HG02970 (cell line): Measurements from ENCODE around the gene ANKRD2.
"Not testable (repeated sequence)": the region's sequence is repeated elsewhere in the genome, so short reads cannot be mapped to it uniquely, and the experiment has no call there.

ENCODE experiments used
- ATAC-seq: cut with Tn5 transposase; IDR thresholded peaks from one replicate; pipeline ENCODE4 v1.9.1; 2021; ENCODE audit warnings: mild to moderate bottlenecking, moderate library complexity, moderate number of reproducible peaks; ENCODE audit not compliant: unreplicated experiment, low FRiP score

ANKRD2 gene, protein sequence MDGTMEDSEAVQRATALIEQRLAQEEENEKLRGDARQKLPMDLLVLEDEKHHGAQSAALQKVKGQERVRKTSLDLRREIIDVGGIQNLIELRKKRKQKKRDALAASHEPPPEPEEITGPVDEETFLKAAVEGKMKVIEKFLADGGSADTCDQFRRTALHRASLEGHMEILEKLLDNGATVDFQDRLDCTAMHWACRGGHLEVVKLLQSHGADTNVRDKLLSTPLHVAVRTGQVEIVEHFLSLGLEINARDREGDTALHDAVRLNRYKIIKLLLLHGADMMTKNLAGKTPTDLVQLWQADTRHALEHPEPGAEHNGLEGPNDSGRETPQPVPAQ

GRCh38 chr10:97572214-97572989 lies at the start of gene ANKRD2:
ANKRD2 (plus strand) TSS chr10:97572779; CDS start chr10:97572789, 10 bp downstream.
- ATAC-seq, result no peak

DNA sequence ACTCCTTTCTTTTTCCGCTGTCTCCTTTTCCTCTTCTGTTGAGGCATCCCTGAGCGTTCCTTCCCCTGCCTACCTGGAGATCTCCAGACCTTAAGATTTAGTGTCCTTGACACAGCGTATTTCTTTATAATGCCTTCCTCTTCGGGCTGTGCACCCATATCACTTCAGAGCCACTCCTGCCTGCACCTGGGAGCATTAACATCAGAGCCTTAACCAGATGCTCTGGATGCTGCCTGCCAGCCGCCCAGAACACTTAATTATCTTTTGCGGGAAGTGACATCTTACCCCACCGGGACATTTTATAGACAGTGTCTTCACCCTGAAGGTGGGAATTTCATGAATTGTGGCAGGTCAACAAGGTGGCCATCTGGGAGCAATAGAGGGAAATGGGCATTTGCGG lies 49.6 kb upstream of the ANKRD2 start:
- ATAC-seq, result no peak

DNA sequence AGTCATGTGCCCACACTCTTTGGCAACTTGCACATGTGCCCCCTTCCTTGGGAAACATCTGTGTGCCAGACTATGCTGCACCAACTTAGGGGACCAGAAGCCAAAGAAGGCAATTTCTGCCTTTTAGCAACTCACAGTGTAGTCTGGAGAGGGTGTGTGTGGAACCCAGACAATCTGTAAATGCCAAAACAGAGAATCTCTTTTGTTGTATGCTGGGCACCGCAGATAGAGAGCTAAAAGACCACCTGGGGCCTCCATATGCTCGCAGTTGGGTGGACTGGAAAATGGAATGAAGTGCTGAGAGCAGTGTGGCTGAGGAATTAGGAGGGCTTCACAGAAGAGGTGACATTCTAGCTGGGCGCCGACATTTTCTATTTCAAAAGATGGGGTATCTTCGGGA lies 47.5 kb upstream of the ANKRD2 start:
- ATAC-seq, result no peak

DNA sequence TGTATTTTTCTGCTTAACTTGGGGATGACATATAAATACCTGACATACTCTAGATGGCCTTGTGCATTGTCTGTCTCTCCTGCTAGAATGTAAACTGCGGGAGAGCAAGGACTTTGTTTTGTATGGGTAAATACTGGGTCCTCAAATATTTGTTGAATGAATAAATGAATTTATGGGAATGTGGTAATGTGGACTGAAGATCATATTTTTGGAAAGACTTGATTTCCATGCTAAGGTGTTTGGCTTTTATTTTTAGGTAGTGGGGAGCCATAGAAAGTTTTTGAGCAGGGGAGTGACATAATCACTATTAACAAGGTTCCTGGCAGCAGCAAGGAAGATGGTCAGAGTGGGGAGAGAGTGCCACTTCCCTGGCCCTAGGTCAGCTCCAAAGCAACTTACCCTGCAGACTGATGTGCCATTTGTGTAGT lies 46.9 kb upstream of the ANKRD2 start:
- ATAC-seq, result no peak

DNA sequence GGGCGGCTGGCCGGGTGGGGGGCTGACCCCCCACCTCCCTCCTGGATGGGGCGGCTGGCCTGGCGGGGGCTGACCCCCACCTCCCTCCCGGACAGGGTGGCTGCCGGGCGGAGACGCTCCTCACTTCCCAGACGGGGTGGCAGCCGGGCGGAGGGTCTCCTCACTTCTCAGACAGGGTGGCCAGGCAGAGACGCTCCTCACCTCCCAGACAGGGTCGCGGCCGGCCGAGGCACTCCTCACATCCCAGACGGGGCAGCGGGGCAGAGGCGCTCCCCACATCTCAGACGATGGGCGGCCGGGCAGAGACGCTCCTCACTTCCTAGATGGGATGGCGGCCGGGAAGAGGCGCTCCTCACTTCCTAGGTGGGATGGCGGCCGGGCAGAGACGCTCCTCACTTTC lies 43.7 kb upstream of the ANKRD2 start:
- not testable (repeated sequence) for ATAC-seq

- no peak for ATAC-seq
Observed at GRCh38 chr10:97529685-97530465, 42.7 kb upstream of the ANKRD2 start.

GRCh38 chr10:97531401-97531986 lies 41.1 kb upstream of the ANKRD2 start:
- no peak for ATAC-seq

DNA sequence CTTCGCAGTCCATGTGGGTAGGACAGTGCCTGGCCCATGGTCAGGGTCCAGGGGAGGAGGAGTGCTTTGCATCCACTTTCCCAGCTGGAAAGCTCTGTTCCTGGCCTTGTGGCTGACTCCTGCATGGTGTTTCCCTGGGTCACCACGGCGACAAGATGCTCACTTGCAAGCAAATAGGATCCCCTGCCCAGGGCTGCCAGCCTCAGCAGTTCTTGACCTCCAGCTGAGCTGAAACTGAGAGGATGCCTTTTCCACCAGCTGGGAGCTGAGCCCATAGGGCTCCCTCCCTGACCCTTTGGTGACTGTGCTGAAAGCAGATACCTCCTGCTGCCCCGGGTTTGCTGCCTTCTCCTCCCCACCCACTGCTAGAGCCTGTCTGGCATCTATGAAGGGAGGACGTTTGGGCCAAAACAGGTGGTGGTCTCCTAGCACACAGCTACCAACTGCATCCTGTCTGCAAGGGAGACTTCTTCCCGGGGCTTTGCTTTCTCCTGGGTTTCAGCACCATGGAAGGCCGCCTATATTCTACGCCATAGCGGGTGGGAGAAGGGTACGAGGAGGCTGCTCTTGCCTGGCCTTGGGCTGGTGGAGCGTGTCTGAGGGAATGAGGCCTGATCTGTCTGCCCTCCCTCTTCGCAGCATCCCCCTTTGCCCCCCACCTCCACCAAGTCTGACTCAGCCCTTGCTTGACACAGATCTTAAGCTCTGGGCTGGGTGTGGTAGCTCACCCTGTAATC lies 39.5 kb upstream of the ANKRD2 start:
- no peak for ATAC-seq

DNA sequence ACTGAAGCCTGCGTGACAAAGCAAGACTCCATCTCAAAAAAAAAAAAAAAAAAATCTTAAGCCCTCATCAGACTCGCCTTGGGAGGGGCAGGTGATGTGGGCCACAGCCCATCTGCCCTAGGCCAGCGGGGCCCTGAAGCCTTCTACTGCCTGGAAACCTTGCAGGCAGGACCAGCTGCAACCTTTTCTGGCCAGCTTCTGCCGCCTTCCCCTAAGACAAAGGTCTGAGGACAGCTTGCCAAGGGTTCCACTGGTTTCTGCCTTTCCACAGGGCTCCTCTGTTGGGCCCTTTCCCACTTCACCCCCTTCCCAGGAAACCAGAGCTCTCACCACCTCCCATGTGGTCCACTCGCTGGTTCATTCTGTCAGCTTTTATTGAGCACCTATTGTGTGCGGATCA lies 38.7 kb upstream of the ANKRD2 start:
- no peak for ATAC-seq

DNA sequence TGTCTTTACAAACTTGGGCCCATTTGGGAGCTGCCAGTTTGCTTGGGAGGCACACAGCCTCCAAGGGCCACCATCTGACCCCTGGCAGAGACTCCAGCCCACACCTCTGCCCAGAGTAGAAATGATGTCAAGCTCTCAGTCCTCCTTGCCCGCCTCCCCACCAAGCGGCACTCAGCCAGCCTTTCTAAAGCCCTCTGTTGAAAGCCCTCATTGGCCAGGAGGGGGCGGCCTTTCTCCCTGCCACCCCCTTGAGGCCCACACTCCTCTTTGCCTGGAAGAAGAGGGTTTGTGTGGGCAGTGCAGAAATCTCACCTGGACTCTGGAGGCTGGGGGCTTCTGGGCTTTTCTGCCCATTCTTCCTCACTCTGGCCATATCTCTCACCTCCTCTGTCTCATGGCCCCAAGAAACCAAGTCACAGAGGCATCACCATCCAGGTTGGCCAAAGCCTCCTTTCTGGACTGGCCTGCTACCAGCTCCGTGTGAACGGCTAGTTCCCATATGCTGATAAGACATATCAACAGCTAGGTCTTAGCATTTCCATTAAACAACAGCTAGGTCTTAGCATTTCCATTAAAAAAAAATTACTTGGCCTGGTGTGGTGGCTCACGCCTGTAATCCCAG lies 37.7 kb upstream of the ANKRD2 start:
- no peak for ATAC-seq

DNA sequence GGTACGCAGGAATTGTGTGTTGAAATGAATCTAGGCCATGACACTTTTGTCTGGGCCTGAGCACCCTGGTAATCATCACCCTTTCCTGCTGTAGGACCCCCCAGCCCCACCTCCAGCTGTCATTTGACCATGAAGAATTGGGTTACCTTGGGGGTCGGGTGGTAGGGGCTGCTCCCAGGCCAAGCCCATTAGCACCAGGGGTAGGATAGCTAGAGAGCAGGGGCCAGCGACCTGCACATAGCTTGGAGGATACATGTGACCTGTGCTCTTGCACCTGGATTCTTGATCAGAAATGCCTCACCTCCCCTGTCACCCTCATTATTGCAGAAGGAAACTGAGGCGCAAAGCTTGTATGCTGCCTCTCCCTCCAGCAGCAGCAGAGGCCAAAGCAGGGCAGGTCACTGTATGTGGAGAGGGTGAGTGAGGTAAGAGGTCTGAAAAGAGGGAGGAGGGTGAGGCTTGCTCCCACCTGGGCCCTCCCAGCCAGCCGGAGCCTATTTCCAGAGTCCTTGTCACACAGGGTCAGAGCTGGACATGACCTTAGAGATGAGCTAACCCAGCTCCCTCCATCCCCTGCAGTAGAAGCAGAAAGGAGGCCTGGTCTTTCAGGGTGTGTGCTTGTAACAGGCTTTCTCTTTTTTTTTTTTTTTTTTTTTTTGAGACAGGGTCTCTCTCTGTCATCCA lies 35.3 kb upstream of the ANKRD2 start:
- ATAC-seq, result no peak

DNA sequence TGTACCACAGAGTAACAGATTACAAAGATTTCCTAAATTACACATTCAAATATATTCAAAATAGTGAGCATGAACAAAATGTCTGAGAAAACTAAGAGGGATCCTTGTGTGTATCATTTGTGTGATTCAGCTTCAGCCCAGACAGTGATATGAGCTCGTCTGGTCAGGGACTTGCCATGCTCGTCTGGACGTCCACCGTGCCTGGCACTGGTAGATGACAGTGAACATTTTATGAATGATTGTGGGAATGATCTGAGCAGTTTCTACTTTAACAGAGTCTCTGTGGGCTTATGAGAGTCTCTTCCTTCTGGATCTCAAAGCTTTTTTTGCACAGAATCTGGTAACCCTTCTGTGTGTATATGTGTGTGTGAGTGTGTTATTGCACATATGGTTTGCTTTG lies 34.2 kb upstream of the ANKRD2 start:
- ATAC-seq, result no peak

GRCh38 chr10:97538839-97539238 lies 33.7 kb upstream of the ANKRD2 start:
- ATAC-seq, result no peak

DNA sequence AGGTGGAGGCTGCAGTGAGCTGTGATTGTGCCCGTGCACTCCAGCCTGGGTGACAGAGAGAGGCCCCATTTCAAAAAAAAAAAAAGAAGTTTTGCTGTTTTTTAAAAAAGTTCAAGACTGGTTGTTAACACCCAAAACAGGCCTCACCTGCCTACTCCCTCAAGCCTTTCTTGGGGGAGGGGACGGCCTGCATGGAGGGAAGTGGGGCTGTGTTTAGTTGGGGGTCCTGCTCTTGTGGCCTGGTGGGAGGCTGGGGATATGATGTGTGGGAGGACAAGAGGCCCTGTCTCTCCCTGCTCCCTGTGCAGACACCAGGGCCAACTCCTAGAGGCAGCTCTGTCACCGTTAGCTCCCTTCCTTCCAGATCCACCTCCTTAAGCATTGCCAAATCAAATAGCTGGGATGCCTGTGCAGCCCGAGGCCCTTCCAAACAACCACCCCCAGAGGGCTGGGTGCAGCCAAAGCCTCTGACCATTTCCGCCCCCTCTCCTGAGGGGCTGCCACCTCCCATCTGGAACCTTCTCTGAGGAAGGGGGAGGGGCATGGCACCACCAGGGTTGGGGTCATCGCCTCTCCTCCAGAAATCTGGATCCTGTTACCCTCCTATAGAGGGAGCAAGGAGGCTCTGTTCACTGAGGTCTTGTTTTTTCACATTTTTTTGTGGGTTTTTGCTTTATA lies 32.9 kb upstream of the ANKRD2 start:
- ATAC-seq, result no peak

- ATAC-seq, result no peak
Observed at GRCh38 chr10:97540669-97541500, 31.7 kb upstream of the ANKRD2 start.

DNA sequence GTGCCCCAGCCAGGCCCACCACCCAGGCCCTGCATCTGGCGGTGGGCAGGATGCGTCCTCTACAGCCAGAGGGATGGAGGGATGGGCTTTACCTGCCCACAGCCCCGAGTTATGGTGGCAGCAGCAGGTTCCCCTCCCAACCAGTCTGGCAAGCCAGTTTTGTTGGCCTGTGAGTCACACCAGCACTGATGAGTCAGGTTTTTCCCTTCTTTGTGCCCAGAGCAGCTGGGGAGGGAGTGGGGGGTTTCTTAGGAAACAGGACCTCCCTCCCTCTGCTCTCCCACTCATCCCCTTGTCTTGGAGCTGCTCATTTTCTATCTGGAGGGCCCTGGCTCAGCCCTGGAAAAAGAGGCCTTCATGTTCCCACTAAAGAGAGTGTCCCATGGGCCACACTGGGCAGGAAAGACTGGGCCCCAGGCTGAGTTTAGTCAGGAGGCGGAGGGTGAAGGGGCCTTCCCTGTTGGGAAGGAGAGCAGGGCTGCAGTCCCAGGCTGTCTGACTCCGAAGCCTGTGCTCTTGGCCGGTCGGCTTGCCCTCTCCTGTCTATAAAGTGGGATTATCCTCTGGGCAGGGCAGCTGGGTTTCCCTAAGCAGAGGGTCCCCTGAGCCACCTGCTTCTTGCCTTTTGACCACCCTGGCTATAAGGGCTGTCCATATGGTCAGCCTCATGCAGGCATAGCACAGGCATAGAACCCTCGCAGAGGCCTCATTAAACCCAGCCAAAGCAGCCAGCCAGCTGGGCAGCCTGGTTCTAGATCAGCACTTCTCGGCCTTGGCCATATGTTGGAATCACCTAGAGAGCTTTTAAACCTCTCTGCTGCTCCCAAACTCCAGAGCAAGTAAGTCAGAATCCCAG lies 30.2 kb upstream of the ANKRD2 start:
- no peak for ATAC-seq
